HCT116 (cell line): ENCODE data around the gene CAPN5. TPM values are rescaled to one million over a fixed set of nuclear protein-coding genes. Genes with fewer than 3 reads are reported as not detected.

Experiments used
- ATAC-seq: fragments of 200-7000 bp; cut with Tn5 transposase; 2 replicates; pipeline ENCODE4 v1.9.1; 2020; ENCODE audit warnings: mild to moderate bottlenecking, moderate library complexity
- BruUV-seq: library from RNA; stranded (reverse); fragments of 400-500 nt; replicated peaks from 2 replicates; lab custom pipeline; 2021; lab: Mats Ljungman, UMichigan
- CTCF ChIA-PET: fragments of 300-600 bp; sonication (Branson Sonifier 250); formaldehyde crosslinking; loops from one replicate; lab custom pipeline; 2021; ENCODE audit warnings: antibody characterized with exemption; lab: Charles Lee
- POLR2A ChIA-PET: fragments of 300-600, 350-600 bp; sonication (Branson Sonifier 250); formaldehyde crosslinking; loops from one replicate; lab custom pipeline; 2021; ENCODE audit warnings: antibody characterized with exemption; lab: Charles Lee
- RAD21 ChIA-PET, 2 experiments: fragments of 300-600 bp; sonication (Branson Sonifier 250); formaldehyde crosslinking; loops; one replicate each; lab custom pipeline; 2023; ENCODE audit warnings: low total read pairs in 2 of 2; ENCODE audit not compliant: uncharacterized antibody in 2 of 2, unreplicated experiment in 2 of 2, low non-redundant PET in 1 of 2; lab: Charles Lee
- DNase-seq: peaks from one replicate; pipeline ENCODE4 v3.0.0-alpha.2; 2010; ENCODE audit warnings: low read depth, low spot score
- H2AFZ ChIP-seq: fragments of 200-600 bp; shearing (Covaris generic), sonication (generic); 2 replicates; pipeline ENCODE4 v1.6.1; 2017; ENCODE audit warnings: low read depth, mixed run types, mixed read lengths, antibody characterized with exemption, low read length; ENCODE audit not compliant: poor library complexity, severe bottlenecking
- H3K27ac ChIP-seq: 2 replicates; pipeline ENCODE4 v1.5.1; 2012; ENCODE audit warnings: low read depth, low read length
- H3K27me3 ChIP-seq: fragments of 200-600 bp; sonication (generic); 2 replicates; pipeline ENCODE4 v1.6.1; 2016; ENCODE audit warnings: mixed run types, low read length, mixed read lengths; ENCODE audit not compliant: insufficient read depth
- H3K36me3 ChIP-seq, 2 experiments: fragments of 200-500 bp in 1 of 2; fragments of 200-600 bp in 1 of 2; sonication (Bioruptor generic) in 1 of 2; sonication (generic) in 1 of 2; 2 replicates each; pipeline versions ENCODE4 v1.5.1 to v1.6.1; 2014 to 2016; ENCODE audit warnings: low read length in 2 of 2, inconsistent platforms in 1 of 2, mixed read lengths in 1 of 2, mixed run types in 1 of 2; ENCODE audit not compliant: insufficient read depth in 2 of 2, control insufficient read depth in 1 of 2
- H3K4me1 ChIP-seq, 2 experiments: fragments of 200-600 bp in 1 of 2; sonication (generic) in 1 of 2; 2 replicates each; pipeline versions ENCODE4 v1.5.1 to v1.6.1; 2012 to 2017; ENCODE audit warnings: low read length in 2 of 2, inconsistent platforms in 1 of 2, mild to moderate bottlenecking in 1 of 2, mixed read lengths in 1 of 2, mixed run types in 1 of 2, moderate library complexity in 1 of 2; ENCODE audit not compliant: insufficient read depth in 2 of 2, control insufficient read depth in 1 of 2
- H3K4me2 ChIP-seq: fragments of 200-600 bp; sonication (generic); 2 replicates; pipeline ENCODE4 v1.6.1; 2017; ENCODE audit warnings: mixed run types, low read length, mixed read lengths
- H3K4me3 ChIP-seq, 2 experiments: fragments of 200-600 bp in 1 of 2; sonication (generic) in 1 of 2; replicated peaks in 1 of 2; 2 replicates each; pipeline ENCODE4 v1.5.1; 2011 to 2016; ENCODE audit warnings: low read length in 2 of 2, control low read depth in 1 of 2, low read depth in 1 of 2, mild to moderate bottlenecking in 1 of 2, mixed read lengths in 1 of 2, mixed run types in 1 of 2
- H3K79me2 ChIP-seq: fragments of 200-600 bp; sonication (generic); 2 replicates; pipeline ENCODE4 v1.6.1; 2017; ENCODE audit warnings: mild to moderate bottlenecking, mixed run types, low read length, moderate library complexity, mixed read lengths; ENCODE audit not compliant: insufficient read depth
- H3K9ac ChIP-seq: fragments of 200-600 bp; sonication (generic); 2 replicates; pipeline ENCODE4 v1.6.1; 2016; ENCODE audit warnings: low read length, mixed read lengths
- H3K9me2 ChIP-seq: fragments of 200-600 bp; sonication (generic), shearing (Covaris generic); 2 replicates; pipeline ENCODE4 v1.6.1; 2017; ENCODE audit warnings: mixed run types, mild to moderate bottlenecking, moderate library complexity; ENCODE audit not compliant: insufficient read depth
- H3K9me3 ChIP-seq, 2 experiments: fragments of 200-500 bp in 1 of 2; fragments of 200-600 bp in 1 of 2; sonication (Bioruptor generic) in 1 of 2; sonication (generic) in 1 of 2; 2 replicates each; pipeline ENCODE4 v1.6.1; 2014 to 2017; ENCODE audit warnings: low read length in 2 of 2, mixed read lengths in 2 of 2, inconsistent platforms in 1 of 2, low read depth in 1 of 2, mild to moderate bottlenecking in 1 of 2, mixed run types in 1 of 2, moderate library complexity in 1 of 2; ENCODE audit not compliant: control insufficient read depth in 1 of 2, insufficient read depth in 1 of 2
- H4K20me1 ChIP-seq: fragments of 200-600 bp; sonication (generic), shearing (Covaris generic); 2 replicates; pipeline ENCODE4 v1.6.1; 2017; ENCODE audit warnings: mixed run types, mild to moderate bottlenecking, moderate library complexity; ENCODE audit not compliant: insufficient read depth
- CBX3 ChIP-seq: IDR thresholded peaks from 2 replicates; pipeline ENCODE4 v1.6.1; 2012; ENCODE audit warnings: low read depth
- CEBPB ChIP-seq: IDR thresholded peaks from 2 replicates; pipeline ENCODE4 v1.6.1; 2012; ENCODE audit warnings: low read depth
- CTCF ChIP-seq, 3 experiments: fragments of 200-600 bp in 1 of 3; sonication (generic) in 1 of 3; IDR thresholded peaks in 2 of 3; conservative IDR thresholded peaks in 1 of 3; 2 replicates each; pipeline ENCODE4 v1.5.1; 2012 to 2017; ENCODE audit warnings: low read depth in 2 of 3, low read length in 2 of 3, antibody characterized with exemption in 1 of 3, borderline replicate concordance in 1 of 3, control low read depth in 1 of 3, mild to moderate bottlenecking in 1 of 3, mixed read lengths in 1 of 3, mixed run types in 1 of 3, moderate library complexity in 1 of 3; ENCODE audit not compliant: insufficient read depth in 1 of 3
- ELF1 ChIP-seq: IDR thresholded peaks from 2 replicates; pipeline ENCODE4 v1.6.1; 2012; ENCODE audit warnings: low read depth, borderline replicate concordance
- EZH2 ChIP-seq: fragments of 200-600 bp; sonication (generic); IDR thresholded peaks from 2 replicates; pipeline ENCODE4 v1.6.1; 2017; ENCODE audit warnings: antibody characterized with exemption, mixed run types
- EZH2phosphoT487 ChIP-seq: fragments of 200-600 bp; IDR thresholded peaks from 2 replicates; pipeline ENCODE4 v1.6.1; 2018; ENCODE audit warnings: antibody characterized with exemption, borderline replicate concordance
- POLR2A ChIP-seq: IDR thresholded peaks from 2 replicates; pipeline ENCODE4 v1.7.0; 2011; ENCODE audit warnings: borderline replicate concordance; ENCODE audit not compliant: insufficient read depth, insufficient read length; ENCODE audit errors: extremely low read depth
- POLR2AphosphoS5 ChIP-seq: IDR thresholded peaks from 2 replicates; pipeline ENCODE4 v1.6.1; 2011; ENCODE audit warnings: mild to moderate bottlenecking, low read depth, low read length, moderate library complexity
- RAD21 ChIP-seq: IDR thresholded peaks from 2 replicates; pipeline ENCODE4 v1.6.1; 2012; ENCODE audit warnings: low read depth, mild to moderate bottlenecking
- REST ChIP-seq: IDR thresholded peaks from 2 replicates; pipeline ENCODE4 v1.6.1; 2012; ENCODE audit warnings: low read depth
- SIN3A ChIP-seq: IDR thresholded peaks from 2 replicates; pipeline ENCODE4 v1.6.1; 2012; ENCODE audit warnings: low read depth
- SP1 ChIP-seq: IDR thresholded peaks from 2 replicates; pipeline ENCODE4 v1.6.1; 2012; ENCODE audit warnings: low read depth
- SRF ChIP-seq: IDR thresholded peaks from 2 replicates; pipeline ENCODE4 v1.6.1; 2012; ENCODE audit warnings: low read depth
- YY1 ChIP-seq: IDR thresholded peaks from 2 replicates; pipeline ENCODE4 v1.6.1; 2011; ENCODE audit warnings: low read length, low read depth, moderate library complexity, mild to moderate bottlenecking; ENCODE audit not compliant: insufficient replicate concordance; ENCODE audit errors: extremely low read depth
- ZFX ChIP-seq: fragments of 450-650 bp; IDR thresholded peaks from 2 replicates; pipeline ENCODE4 v1.6.1; 2017
- intact Hi-C: fragments of 100-400 bp; cut with micrococcal nuclease; formaldehyde crosslinking; loops from 2 replicates; pipeline ENCODE4 v1.10.0; 2022
- total RNA-seq: library from RNA; stranded (reverse); gene quantifications from one replicate; pipeline ENCODE4 v1.2.1, GENCODE V29; 2021; ENCODE audit not compliant: unreplicated experiment
- TF ChIP-seq, protein P1 (sequence below): IDR thresholded peaks from 2 replicates; pipeline ENCODE4 v1.6.1; 2012
- TF ChIP-seq, protein P2 (sequence below): IDR thresholded peaks from 2 replicates; pipeline ENCODE4 v1.6.1; 2012

Gene CAPN5
- total RNA-seq, 1 experiment from 2014 or later = 8.6 TPM

DNA sequence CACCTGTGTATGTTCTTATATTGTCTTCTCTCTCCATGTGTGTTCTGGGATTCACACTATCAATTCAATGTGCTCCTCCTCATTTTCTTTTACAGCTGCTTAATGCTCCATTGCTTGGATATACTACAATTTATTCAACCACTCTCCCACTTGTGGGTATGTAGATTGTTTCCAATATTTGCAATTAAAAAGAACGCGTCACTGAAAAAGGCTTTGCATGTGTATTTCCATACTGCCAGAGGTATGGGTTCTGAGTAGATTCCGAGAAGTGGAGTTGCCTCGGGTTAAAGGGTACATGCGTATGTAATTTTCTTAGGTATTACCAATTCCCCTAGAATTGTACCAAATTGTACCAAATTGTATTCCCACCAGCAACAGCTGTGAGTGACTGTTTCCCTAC lies 7.0 kb upstream of the CAPN5 start:
- Histone ChIP-seq H3K79me2 (no peaks in the 10 kb centered on the region), H3K4me1 (no peaks in the 10 kb centered on the region)
- no TSS peak for BruUV-seq
- DNase-seq = no peak
- TF ChIP-seq POLR2AphosphoS5 = no peak
- no peak for TF ChIP-seq POLR2A
- TF ChIP-seq CEBPB = no peak
- TF ChIP-seq ZFX = no peak
- TF ChIP-seq, all 23 proteins: peak for 0
- Histone ChIP-seq H3K9me3 (peaks cover 4 to 13% of the 10 kb centered on the region in 2 experiments; a peak in 2 of 4 replicates), H4K20me1 (no peaks in the 10 kb centered on the region), H3K9me2 (no peaks in the 10 kb centered on the region), H3K27ac (no peak overlapping the region), H3K4me3 (no peak overlapping the region), H3K36me3 (no peaks in the 10 kb centered on the region), H3K27me3 (no peaks in the 10 kb centered on the region), H2AFZ (no peak overlapping the region), H3K9ac (no peak overlapping the region), H3K4me2 (no peak overlapping the region)
- intact Hi-C loops = no loop called here
- ATAC-seq = no peak
- RAD21 ChIA-PET = no interaction called here
- POLR2A ChIA-PET = no interaction called here
- CTCF ChIA-PET = interaction anchor here (1.5 kb wide), 1 partner anchor 12 kb away, joined by 5 read pairs; no protein-coding TSS in a partner anchor

GRCh38 chr11:77060234-77060633 lies 6.5 kb upstream of the CAPN5 start:
- Histone ChIP-seq H3K79me2 (no peaks in the 10 kb centered on the region), H3K9me3 (peaks cover 4 to 13% of the 10 kb centered on the region in 2 experiments; a peak in 2 of 4 replicates), H3K9me2 (no peaks in the 10 kb centered on the region), H2AFZ (no peak overlapping the region), H3K27me3 (no peaks in the 10 kb centered on the region), H3K36me3 (no peaks in the 10 kb centered on the region), H3K9ac (no peak overlapping the region), H3K4me2 (no peak overlapping the region), H3K27ac (no peak overlapping the region), H3K4me1 (no peaks in the 10 kb centered on the region), H4K20me1 (no peaks in the 10 kb centered on the region), H3K4me3 (no peak overlapping the region)
- intact Hi-C loops = no loop called here
- ChIA-PET POLR2A (no interaction called here), CTCF (interaction anchor here (1.5 kb wide), 1 partner anchor 13 kb away, joined by 5 read pairs; no protein-coding TSS in a partner anchor), RAD21 (no interaction called here)
- no peak for ATAC-seq
- BruUV-seq = no TSS peak
- DNase-seq = no peak
- TF ChIP-seq, protein P1, sequence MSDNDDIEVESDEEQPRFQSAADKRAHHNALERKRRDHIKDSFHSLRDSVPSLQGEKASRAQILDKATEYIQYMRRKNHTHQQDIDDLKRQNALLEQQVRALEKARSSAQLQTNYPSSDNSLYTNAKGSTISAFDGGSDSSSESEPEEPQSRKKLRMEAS = no peak
- TF ChIP-seq SP1 (no peak), SRF (no peak), ELF1 (no peak), ZFX (no peak), RAD21 (no peak), POLR2A (no peak), CTCF (IDR thresholded peaks at IDR 0.05 in 2 of 3, conservative IDR thresholded peaks at IDR 0.05 in 1 of 3; ENCODE audit: borderline replicate concordance in 1 of 3, insufficient read depth in 1 of 3, low read depth in 2 of 3, low read length in 2 of 3) (no peak), SIN3A (no peak), REST (no peak), YY1 (no peak), EZH2 (no peak), EZH2phosphoT487 (no peak), CBX3 (no peak)
- TF ChIP-seq, protein P2, sequence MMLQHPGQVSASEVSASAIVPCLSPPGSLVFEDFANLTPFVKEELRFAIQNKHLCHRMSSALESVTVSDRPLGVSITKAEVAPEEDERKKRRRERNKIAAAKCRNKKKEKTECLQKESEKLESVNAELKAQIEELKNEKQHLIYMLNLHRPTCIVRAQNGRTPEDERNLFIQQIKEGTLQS = no peak
